Body of pancreas (tissue), 4 donors: ENCODE measurements around the gene RBM47. TPM values are rescaled to one million over a fixed set of nuclear protein-coding genes. Genes with fewer than 3 reads are reported as not detected.
"Not testable (repeated sequence)": the region's sequence is repeated elsewhere in the genome, so short reads cannot be mapped to it uniquely, and the experiment has no call there.

Source experiments
- ATAC-seq: fragments of 150-250 bp; one replicate; pipeline ENCODE4 v1.9.1; 2016
- DNase-seq, 4 donors: peaks; one replicate each; pipeline ENCODE4 v3.0.0-alpha.2; 2019
- H3K27ac ChIP-seq, 4 donors: fragments of 200-600 bp; sonication (generic); 1 replicate in 3 of 4; 2 replicates in 1 of 4; pipeline versions ENCODE4 v1.5.1 to v1.6.1; 2016 to 2019; ENCODE audit warnings: mild to moderate bottlenecking in 1 of 4, mixed read lengths in 1 of 4, moderate library complexity in 1 of 4
- H3K27me3 ChIP-seq, 2 donors: fragments of 200-600 bp; sonication (generic); one replicate each; pipeline ENCODE4 v1.6.0; 2016; ENCODE audit warnings: mild to moderate bottlenecking in 1 of 2
- H3K36me3 ChIP-seq, 2 donors: fragments of 200-600 bp; sonication (generic); replicated peaks in 1 of 2; 2 replicates each; pipeline ENCODE4 v1.5.1; 2016; ENCODE audit warnings: low read depth in 2 of 2; ENCODE audit not compliant: insufficient read depth in 1 of 2
- H3K4me1 ChIP-seq: fragments of 200-600 bp; sonication (generic); one replicate; pipeline ENCODE4 v1.6.0; 2016
- H3K4me3 ChIP-seq, 2 donors: fragments of 200-600 bp; sonication (generic); 1 replicate in 1 of 2; 2 replicates in 1 of 2; pipeline ENCODE4 v1.5.1; 2016 to 2019
- H3K9me3 ChIP-seq, 3 donors: fragments of 200-600 bp; sonication (generic); 1 replicate in 2 of 3; 2 replicates in 1 of 3; pipeline ENCODE4 v1.5.1; 2016
- CTCF ChIP-seq, 7 experiments: fragments of 450-650 bp in 4 of 7; fragments of 200-600 bp in 3 of 7; sonication (generic) in 3 of 7; IDR thresholded peaks; one replicate each; pipeline ENCODE4 v1.5.1; 2016 to 2019; ENCODE audit warnings: antibody characterized with exemption in 7 of 7
- POLR2A ChIP-seq, 3 donors: fragments of 450-650 bp; IDR thresholded peaks; one replicate each; pipeline ENCODE4 v1.6.1; 2016; ENCODE audit warnings: antibody characterized with exemption in 3 of 3, mild to moderate bottlenecking in 2 of 3
- WGBS, 2 donors: methylation state at CpG; one replicate each; pipeline ENCODE4 v1.1.5; 2017; 5-methylcytosine and 5-hydroxymethylcytosine counted together
- intact Hi-C: fragments of 100-400 bp; cut with DNase I; formaldehyde crosslinking; loops from one replicate; pipeline ENCODE4 v1.15.1; 2023
- total RNA-seq, 2 donors: library from RNA; depleted of rRNA; stranded (reverse); fragments of >200 nt; gene quantifications; one replicate each; pipeline ENCODE4 v1.1.0, GENCODE V29; 2016

The RBM47 gene
- total RNA-seq, 2 donors from 2014 or later, result 79.9 to 99.5 TPM

DNA sequence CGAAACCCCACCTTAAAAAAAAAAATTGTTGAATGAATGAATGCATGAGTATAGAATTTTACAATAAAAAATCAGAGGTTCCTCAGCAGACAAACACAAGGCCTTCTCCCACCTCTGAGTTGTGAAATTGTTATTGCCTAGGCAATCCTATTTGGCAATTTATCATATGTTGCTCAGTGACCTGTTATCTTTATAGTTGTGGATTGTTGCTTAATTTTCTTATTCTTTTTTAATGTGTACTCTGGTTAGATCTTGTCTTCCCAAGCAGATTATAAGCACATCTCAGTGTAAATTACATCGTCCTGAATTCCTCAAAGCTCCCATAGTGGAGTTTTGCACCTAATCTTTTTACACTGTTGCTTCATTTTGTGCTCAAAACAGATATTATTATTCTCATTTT is 71.9 kb downstream of the RBM47 start:
- H3K27ac ChIP-seq, result peak overlapping the region in 1 of 4 donors; percentile 78
- ATAC-seq (no peak), DNase-seq (no peak)
- intact Hi-C loops, result no loop called here
- H3K27me3 ChIP-seq, result no peaks in the 10 kb centered on the region
- H3K9me3 ChIP-seq, result no peaks in the 10 kb centered on the region
- no peaks in the 10 kb centered on the region for H3K36me3 ChIP-seq
- peaks cover 47% of the 10 kb centered on the region for H3K4me1 ChIP-seq
- WGBS, 2 donors, result 86 to 88% methylated on average over 2 of the region's 2 CpGs
- no peak overlapping the region for H3K4me3 ChIP-seq
- no peak for TF ChIP-seq POLR2A (IDR thresholded peaks at IDR 0.05)
- no peak for TF ChIP-seq CTCF (IDR thresholded peaks at IDR 0.05)

- no peak for ATAC-seq
- WGBS, 2 donors, result 89 to 92% methylated on average over 15 of the region's 15 CpGs
- intact Hi-C loops, result no loop called here
- no peak for TF ChIP-seq POLR2A (IDR thresholded peaks at IDR 0.05)
- TF ChIP-seq CTCF (IDR thresholded peaks at IDR 0.05), result no peak
- DNase-seq, result no peak
- H3K4me3 ChIP-seq, result no peak overlapping the region
- peak overlapping the region in 1 of 4 donors; percentile 91 for H3K27ac ChIP-seq
- no peaks in the 10 kb centered on the region for H3K36me3 ChIP-seq
- no peaks in the 10 kb centered on the region for H3K27me3 ChIP-seq
- peaks cover 48% of the 10 kb centered on the region for H3K4me1 ChIP-seq
- no peaks in the 10 kb centered on the region for H3K9me3 ChIP-seq
Measured at GRCh38 chr4:40555176-40555900, 74.3 kb downstream of the RBM47 start.

DNA sequence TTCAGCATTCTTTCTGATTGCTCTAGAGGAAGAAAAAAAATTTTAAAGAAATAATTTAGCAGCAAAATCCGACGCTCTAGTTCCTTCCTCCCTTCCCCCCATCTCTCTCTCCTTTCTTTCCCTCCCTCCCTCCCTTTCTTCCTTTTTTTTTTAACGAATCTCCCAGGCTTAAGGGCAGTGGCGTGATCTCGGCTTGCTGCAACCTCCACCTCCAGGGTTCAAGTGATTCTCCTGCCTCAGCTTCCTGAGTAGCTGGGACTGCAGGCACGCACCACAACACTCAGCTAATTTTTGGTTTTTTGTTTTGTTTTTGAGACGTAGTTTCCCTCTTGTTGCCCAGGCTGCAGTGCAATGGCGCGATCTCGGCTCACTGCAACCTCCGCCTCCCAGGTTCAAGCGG is 75.0 kb downstream of the RBM47 start:
- H3K27me3 ChIP-seq, intact Hi-C loops, ATAC-seq, DNase-seq, H3K9me3 ChIP-seq, H3K4me3 ChIP-seq, H3K36me3 ChIP-seq: not testable (repeated sequence)
- H3K27ac ChIP-seq, result peak overlapping the region in 1 of 4 donors; percentile 91
- 78 to 84% methylated on average over 12 of the region's 12 CpGs for WGBS, 2 donors
- H3K4me1 ChIP-seq, result peaks cover 48% of the 10 kb centered on the region

DNA sequence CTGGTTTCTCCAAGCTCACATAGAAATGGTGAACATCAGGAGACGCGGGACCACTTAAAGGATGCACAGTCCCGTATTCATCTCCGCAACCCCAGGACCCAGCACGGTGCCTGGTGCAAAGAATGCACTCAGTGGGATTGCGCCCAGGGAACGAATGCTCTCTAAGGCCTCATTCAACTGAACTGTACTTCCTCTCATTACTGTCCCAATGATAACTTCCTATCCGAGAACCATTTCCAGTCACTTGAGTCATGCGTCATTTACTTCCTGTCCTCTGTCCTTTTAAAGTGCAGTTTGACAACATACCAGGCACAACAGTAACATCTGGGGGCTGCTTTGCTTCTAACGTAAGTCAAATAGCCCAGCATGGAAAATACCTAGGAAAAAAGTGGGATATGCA is 75.7 kb downstream of the RBM47 start:
- H3K27ac ChIP-seq, result peak overlapping the region in 2 of 4 donors; percentile 4 to 91
- intact Hi-C loops, result no loop called here
- no peak for TF ChIP-seq POLR2A (IDR thresholded peaks at IDR 0.05)
- TF ChIP-seq CTCF (IDR thresholded peaks at IDR 0.05), result no peak
- DNase-seq (peak in 1 of 4 donors; percentile 40), ATAC-seq (no peak)
- H3K4me3 ChIP-seq, result no peak overlapping the region
- no peaks in the 10 kb centered on the region for H3K36me3 ChIP-seq
- 72 to 81% methylated on average over 10 of the region's 10 CpGs for WGBS, 2 donors
- H3K4me1 ChIP-seq, result peaks cover 44% of the 10 kb centered on the region
- H3K27me3 ChIP-seq, result no peaks in the 10 kb centered on the region
- no peaks in the 10 kb centered on the region for H3K9me3 ChIP-seq

GRCh38 chr4:40552536-40552935 is 77.1 kb downstream of the RBM47 start:
- no peak for TF ChIP-seq POLR2A (IDR thresholded peaks at IDR 0.05)
- peak in 4 of 7 experiments; percentile 5 to 15 (median 10) for TF ChIP-seq CTCF (IDR thresholded peaks at IDR 0.05)
- intact Hi-C loops, result no loop called here
- Histone ChIP-seq H3K36me3 (no peaks in the 10 kb centered on the region), H3K9me3 (no peaks in the 10 kb centered on the region), H3K27ac (peak overlapping the region; percentile 7 to 91 (median 80)), H3K27me3 (no peaks in the 10 kb centered on the region), H3K4me1 (peaks cover 43% of the 10 kb centered on the region), H3K4me3 (no peak overlapping the region)
- 34 to 42% methylated on average over 6 of the region's 6 CpGs for WGBS, 2 donors
- peak; percentile 65 for ATAC-seq
- DNase-seq, result peak; percentile 43 to 68 (median 58)

DNA sequence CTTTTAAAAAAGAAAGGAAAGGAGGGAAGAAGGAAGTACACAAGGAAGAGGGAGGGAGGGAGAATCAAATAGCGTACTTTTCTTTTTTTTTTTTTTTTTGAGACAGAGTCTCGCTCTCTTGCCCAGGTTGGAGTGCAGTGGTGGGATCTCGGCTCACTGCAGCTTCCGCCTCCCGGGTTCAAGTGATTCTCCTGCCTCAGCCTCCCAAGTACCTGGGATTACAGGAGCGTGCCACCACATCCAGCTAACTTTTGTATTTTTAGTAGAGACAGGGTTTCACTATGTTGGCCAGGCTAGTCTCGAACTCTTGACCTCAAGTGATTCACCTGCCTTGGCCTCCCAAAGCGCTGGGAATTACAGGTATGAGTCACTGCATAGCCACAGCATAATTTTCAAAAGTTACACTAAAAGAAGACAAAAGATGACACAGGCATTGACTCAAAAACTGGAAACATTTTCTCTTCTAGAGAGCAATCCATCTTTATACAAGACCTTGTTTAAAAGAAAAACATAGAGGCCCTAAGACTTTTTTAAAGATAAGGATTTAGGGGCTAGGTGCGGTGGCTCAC is 78.0 kb downstream of the RBM47 start:
- intact Hi-C loops, DNase-seq, H3K27me3 ChIP-seq, H3K4me3 ChIP-seq, H3K36me3 ChIP-seq, H3K9me3 ChIP-seq: not testable (repeated sequence)
- H3K27ac ChIP-seq, result peak overlapping the region in 3 of 4 donors; percentile 79 to 91 (median 80)
- ATAC-seq, result peak; percentile 7
- 54 to 62% methylated on average over 9 of the region's 9 CpGs for WGBS, 2 donors
- peaks cover 49% of the 10 kb centered on the region for H3K4me1 ChIP-seq
